ENCODE measurements around the gene CCDC83. TPM values are rescaled to one million over a fixed set of nuclear protein-coding genes. Genes with fewer than 3 reads are reported as not detected.

Gene CCDC83
- total RNA-seq, 4 donors from 2014 or later: not detected

DNA sequence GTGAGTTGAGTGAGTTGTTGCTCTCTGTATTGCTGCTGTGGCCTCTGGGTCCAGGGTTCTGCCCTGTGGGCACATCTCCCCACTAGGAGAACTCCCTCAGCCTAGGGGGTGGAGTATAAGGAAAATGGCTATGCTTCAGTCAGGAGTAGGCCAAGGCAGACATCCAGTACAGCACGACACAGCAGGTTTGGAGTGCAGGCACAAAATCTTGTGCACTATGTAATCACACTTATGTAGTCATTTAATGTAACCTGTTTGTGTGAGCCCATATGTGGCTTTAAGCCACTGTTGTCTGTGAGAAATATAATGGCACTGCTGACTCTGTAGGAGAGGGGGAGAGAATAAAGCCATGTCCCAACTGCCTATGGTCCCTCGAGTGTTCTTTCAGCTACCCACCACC lies 90.1 kb downstream of the CCDC83 start:
- H3K36me3 ChIP-seq: no peaks in the 10 kb centered on the region
- H3K27me3 ChIP-seq: no peaks in the 10 kb centered on the region
- no peak for DNase-seq (ENCODE audit: low spot score in 2 of 2)
- H3K4me3 ChIP-seq: no peak overlapping the region
- WGBS: 77% methylated on average over 2 of the region's 2 CpGs
- no peaks in the 10 kb centered on the region for H3K9me3 ChIP-seq
- H3K27ac ChIP-seq: no peak overlapping the region
- TF ChIP-seq EP300 (IDR thresholded peaks at IDR 0.05) (no peak), POLR2A (IDR thresholded peaks at IDR 0.05) (no peak), CTCF (IDR thresholded peaks at IDR 0.05) (no peak), POLR2AphosphoS5 (IDR thresholded peaks at IDR 0.05) (no peak)
- H3K4me1 ChIP-seq: peaks cover 21% of the 10 kb centered on the region

DNA sequence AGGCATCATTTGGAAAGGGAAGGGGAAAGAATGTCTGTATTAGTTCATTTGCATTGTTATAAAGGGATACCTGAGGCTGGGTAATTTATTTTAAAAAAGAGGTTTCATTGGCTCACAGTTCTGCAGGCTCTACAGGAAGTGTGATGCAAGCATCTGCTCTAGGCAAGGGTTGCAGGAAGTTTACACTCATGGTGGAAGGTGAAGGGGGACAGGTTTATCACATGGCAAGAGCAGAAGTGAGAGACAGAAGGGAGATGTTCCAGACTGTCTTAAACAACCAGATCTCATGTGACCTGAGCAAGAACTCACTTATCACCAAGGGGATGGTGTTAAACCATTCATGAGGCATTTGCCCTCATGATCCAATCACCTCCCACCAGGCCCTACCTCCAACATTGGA lies 90.6 kb downstream of the CCDC83 start:
- Histone ChIP-seq H3K36me3 (no peaks in the 10 kb centered on the region), H3K27ac (no peak overlapping the region), H3K4me3 (no peak overlapping the region), H3K9me3 (no peaks in the 10 kb centered on the region), H3K27me3 (no peaks in the 10 kb centered on the region), H3K4me1 (peaks cover 21% of the 10 kb centered on the region)
- no peak for DNase-seq (ENCODE audit: low spot score in 2 of 2)
- TF ChIP-seq POLR2AphosphoS5 (IDR thresholded peaks at IDR 0.05) (no peak), CTCF (IDR thresholded peaks at IDR 0.05) (no peak), EP300 (IDR thresholded peaks at IDR 0.05) (no peak), POLR2A (IDR thresholded peaks at IDR 0.05) (no peak)

- no peak for DNase-seq (ENCODE audit: low spot score in 2 of 2)
- Histone ChIP-seq H3K27ac (no peak overlapping the region), H3K4me3 (no peak overlapping the region), H3K36me3 (no peaks in the 10 kb centered on the region), H3K27me3 (no peaks in the 10 kb centered on the region), H3K9me3 (no peaks in the 10 kb centered on the region), H3K4me1 (peaks cover 21% of the 10 kb centered on the region)
- no peak for TF ChIP-seq EP300 (IDR thresholded peaks at IDR 0.05)
- TF ChIP-seq CTCF (IDR thresholded peaks at IDR 0.05): no peak
- TF ChIP-seq POLR2AphosphoS5 (IDR thresholded peaks at IDR 0.05): no peak
- TF ChIP-seq POLR2A (IDR thresholded peaks at IDR 0.05): no peak
These were observed 91.0 kb downstream of the CCDC83 start for GRCh38 chr11:85946221-85946620.

DNA sequence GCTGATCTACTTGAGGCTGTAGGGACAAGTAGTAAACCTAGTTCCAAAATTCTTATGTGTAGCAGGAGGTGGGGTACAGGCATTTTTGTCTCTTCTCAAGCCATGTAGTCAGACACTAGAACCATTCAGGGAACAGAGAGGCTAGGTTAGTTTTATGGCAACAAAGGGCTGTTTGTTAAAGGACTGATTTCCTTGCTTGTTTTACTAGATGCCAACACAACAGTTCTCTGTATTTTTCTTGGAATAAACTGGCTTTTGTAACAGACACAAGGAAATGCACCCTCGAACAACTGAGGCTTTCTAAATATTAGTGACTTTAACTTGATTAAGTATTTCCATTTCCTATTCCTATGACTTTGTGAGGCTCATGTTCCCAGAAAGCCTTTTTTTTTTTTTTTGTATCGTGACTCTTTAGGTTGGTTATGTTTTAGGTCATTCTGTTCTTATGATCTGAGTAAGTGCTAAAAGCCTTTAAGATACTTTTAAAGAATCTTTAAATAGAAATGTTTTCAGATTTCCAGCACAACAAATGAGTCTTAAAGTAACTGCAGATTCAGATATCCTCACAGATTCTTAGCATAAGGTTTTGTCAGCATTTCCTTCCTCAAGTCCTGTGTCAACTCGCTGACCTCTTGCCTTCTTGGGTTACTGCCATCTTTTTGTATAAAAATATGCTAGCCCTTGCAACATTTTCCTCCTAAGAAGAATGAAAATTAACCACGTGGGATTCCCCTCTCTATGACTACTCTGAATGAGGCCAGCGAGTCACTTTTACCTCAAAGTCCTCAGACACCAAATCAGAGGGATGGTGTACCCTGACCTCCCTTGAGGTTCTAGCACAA lies 92.5 kb downstream of the CCDC83 start:
- Histone ChIP-seq H3K27ac (peak overlapping the region; percentile 46), H3K36me3 (no peaks in the 10 kb centered on the region), H3K4me1 (peaks cover 21% of the 10 kb centered on the region), H3K9me3 (no peaks in the 10 kb centered on the region), H3K27me3 (no peaks in the 10 kb centered on the region), H3K4me3 (no peak overlapping the region)
- DNase-seq (ENCODE audit: low spot score in 2 of 2): no peak
- TF ChIP-seq POLR2AphosphoS5 (IDR thresholded peaks at IDR 0.05) (no peak), EP300 (IDR thresholded peaks at IDR 0.05) (no peak), POLR2A (IDR thresholded peaks at IDR 0.05) (no peak), CTCF (IDR thresholded peaks at IDR 0.05) (no peak)
- WGBS: 20% methylated on average over 5 of the region's 5 CpGs

DNA sequence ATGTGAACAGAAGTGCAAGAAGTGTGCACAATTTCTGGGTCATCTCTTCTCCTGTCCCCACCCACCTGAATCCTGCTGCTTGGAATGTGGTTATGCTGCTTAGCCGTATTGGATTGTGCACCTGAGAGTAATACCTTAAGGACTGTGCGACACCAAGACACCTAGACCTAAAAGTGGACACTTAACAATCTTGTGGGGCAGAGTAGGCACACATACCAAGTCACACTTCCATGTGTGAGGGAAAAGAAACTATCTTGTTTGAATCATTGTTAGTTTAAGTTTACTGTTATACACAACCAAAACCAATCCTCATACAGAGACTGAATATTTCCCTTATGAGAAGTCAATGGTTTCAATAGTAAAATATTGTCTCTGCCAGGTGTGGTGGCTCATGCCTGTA lies 93.7 kb downstream of the CCDC83 start:
- DNase-seq (ENCODE audit: low spot score in 2 of 2): no peak
- no peaks in the 10 kb centered on the region for H3K36me3 ChIP-seq
- H3K9me3 ChIP-seq: no peaks in the 10 kb centered on the region
- no peak overlapping the region for H3K27ac ChIP-seq
- H3K4me1 ChIP-seq: peaks cover 21% of the 10 kb centered on the region
- 75% methylated on average over 2 of the region's 2 CpGs for WGBS
- H3K4me3 ChIP-seq: no peak overlapping the region
- TF ChIP-seq POLR2AphosphoS5 (IDR thresholded peaks at IDR 0.05) (no peak), POLR2A (IDR thresholded peaks at IDR 0.05) (no peak), EP300 (IDR thresholded peaks at IDR 0.05) (no peak), CTCF (IDR thresholded peaks at IDR 0.05) (no peak)
- H3K27me3 ChIP-seq: no peaks in the 10 kb centered on the region
